SK-N-SH treated with all-trans-retinoic acid at 6 μM for 48 hours (cell line): ENCODE measurements around the gene KAT6B.

Experiments
- ATAC-seq: fragments of 200-7000 bp; cut with Tn5 transposase; 3 replicates; pipeline ENCODE4 v1.9.1; 2020; ENCODE audit warnings: mild to moderate bottlenecking, moderate library complexity
- ARNTL ChIP-seq: fragments of 450-650 bp; formaldehyde crosslinking; IDR thresholded peaks from 2 replicates; pipeline ENCODE4 v1.5.0; 2020; ENCODE audit warnings: low read depth, mild to moderate bottlenecking, moderate library complexity, borderline replicate concordance
- BACH2 ChIP-seq: fragments of 250-450 bp; sonication (Bioruptor Pico); IDR thresholded peaks from 2 replicates; pipeline ENCODE4 v1.9.0; 2021; ENCODE audit warnings: mild to moderate bottlenecking, borderline replicate concordance
- CSDC2 ChIP-seq: fragments of 250-450 bp; sonication (Bioruptor Pico); IDR thresholded peaks from 2 replicates; pipeline ENCODE4 v1.5.0; 2020; ENCODE audit warnings: mild to moderate bottlenecking, moderate library complexity
- CSRNP3 ChIP-seq: fragments of 250-450 bp; sonication (Bioruptor Pico); IDR thresholded peaks from 2 replicates; pipeline ENCODE4 v1.5.1; 2021; ENCODE audit warnings: mild to moderate bottlenecking, moderate library complexity
- ESRRG ChIP-seq: fragments of 250-450 bp; sonication (Bioruptor Pico); IDR thresholded peaks from 2 replicates; pipeline ENCODE4 v1.6.1; 2021; ENCODE audit warnings: mild to moderate bottlenecking
- GLIS3 ChIP-seq: fragments of 250-450 bp; sonication (Bioruptor Pico); IDR thresholded peaks from 2 replicates; pipeline ENCODE4 v1.5.0; 2020; ENCODE audit warnings: mild to moderate bottlenecking, moderate library complexity
- ISL1 ChIP-seq: fragments of 250-450 bp; sonication (Bioruptor Pico); IDR thresholded peaks from 2 replicates; pipeline ENCODE4 v2.1.2; 2022; ENCODE audit warnings: mild to moderate bottlenecking, moderate library complexity
- OSR1 ChIP-seq: fragments of 250-450 bp; sonication (Bioruptor Pico); IDR thresholded peaks from 2 replicates; pipeline ENCODE4 v1.8.0; 2022; ENCODE audit warnings: moderate library complexity, mild to moderate bottlenecking, inconsistent platforms
- POU6F1 ChIP-seq: fragments of 250-450 bp; sonication (Bioruptor Pico); IDR thresholded peaks from 2 replicates; pipeline ENCODE4 v1.8.0; 2021; ENCODE audit warnings: low read depth, mild to moderate bottlenecking, moderate library complexity, borderline replicate concordance
- PPARA ChIP-seq: fragments of 250-450 bp; sonication (Bioruptor Pico); IDR thresholded peaks from 2 replicates; pipeline ENCODE4 v1.5.0; 2020; ENCODE audit warnings: mild to moderate bottlenecking, borderline replicate concordance
- RARB ChIP-seq: fragments of 250-450 bp; sonication (Bioruptor Pico); IDR thresholded peaks from 2 replicates; pipeline ENCODE4 v1.8.0; 2021; ENCODE audit warnings: mild to moderate bottlenecking, moderate library complexity
- SNAI2 ChIP-seq: fragments of 250-450 bp; sonication (Bioruptor Pico); IDR thresholded peaks from 2 replicates; pipeline ENCODE4 v1.5.0; 2020; ENCODE audit warnings: mild to moderate bottlenecking, moderate library complexity
- TCF4 ChIP-seq: fragments of 250-450 bp; sonication (Bioruptor Pico); IDR thresholded peaks from 2 replicates; pipeline ENCODE4 v1.8.0; 2021; ENCODE audit warnings: mild to moderate bottlenecking, moderate library complexity, borderline replicate concordance
- TOX ChIP-seq: fragments of 250-450 bp; sonication (Bioruptor Pico); IDR thresholded peaks from 2 replicates; pipeline ENCODE4 v1.8.0; 2021; ENCODE audit warnings: mild to moderate bottlenecking, moderate library complexity, borderline replicate concordance
- ZC3H10 ChIP-seq: fragments of 250-450 bp; sonication (Bioruptor Pico); IDR thresholded peaks from 2 replicates; pipeline ENCODE4 v1.5.1; 2021; ENCODE audit warnings: mild to moderate bottlenecking, moderate library complexity
- ZFP30 ChIP-seq: fragments of 450-650 bp; formaldehyde crosslinking; IDR thresholded peaks from 2 replicates; pipeline ENCODE4 v1.5.0; 2022; ENCODE audit warnings: mild to moderate bottlenecking, moderate library complexity
- ZNF565 ChIP-seq: fragments of 450-650 bp; formaldehyde crosslinking; conservative IDR thresholded peaks from 2 replicates; pipeline ENCODE4 v1.5.0; 2020; ENCODE audit warnings: low read depth, mild to moderate bottlenecking, moderate library complexity
- ZNF70 ChIP-seq: fragments of 450-650 bp; formaldehyde crosslinking; IDR thresholded peaks from 2 replicates; pipeline ENCODE4 v1.5.0; 2020; ENCODE audit warnings: mild to moderate bottlenecking, moderate library complexity
- ZNF8 ChIP-seq: fragments of 450-650 bp; formaldehyde crosslinking; IDR thresholded peaks from 2 replicates; pipeline ENCODE4 v1.5.0; 2020; ENCODE audit warnings: mild to moderate bottlenecking, moderate library complexity
- TF ChIP-seq, protein P1 (sequence below): fragments of 250-450 bp; sonication (Bioruptor Pico); IDR thresholded peaks from 2 replicates; pipeline ENCODE4 v1.8.0; 2020; ENCODE audit warnings: mild to moderate bottlenecking, moderate library complexity, borderline replicate concordance
- TF ChIP-seq, protein P2 (sequence below): fragments of 250-450 bp; sonication (Bioruptor Pico); IDR thresholded peaks from 2 replicates; pipeline ENCODE4 v1.5.1; 2020; ENCODE audit warnings: low read depth, mild to moderate bottlenecking, moderate library complexity

KAT6B gene

DNA sequence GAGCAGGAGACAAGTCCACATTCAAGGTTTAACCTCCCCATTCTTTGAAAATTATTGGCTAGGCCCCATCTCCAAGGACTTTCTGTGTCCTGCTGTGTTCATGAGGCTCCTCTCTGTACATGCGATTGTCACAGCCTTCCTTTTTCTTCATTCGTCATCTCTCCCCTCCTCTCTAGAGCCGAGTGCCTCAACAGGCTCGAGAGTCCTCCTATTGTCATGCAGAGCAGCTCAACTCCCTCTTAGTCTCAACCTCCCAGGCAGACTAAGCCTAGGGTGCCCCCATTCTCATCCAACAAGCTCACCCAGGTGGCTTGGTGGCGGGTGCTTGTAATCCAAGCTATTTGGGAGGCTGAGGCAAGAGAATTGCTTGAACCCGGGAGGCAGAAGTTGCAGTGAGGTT is 249.9 kb downstream of the KAT6B start:
- no peak for ATAC-seq
- no peak for TF ChIP-seq SNAI2 (CRISPR knock-in tag)

GRCh38 chr10:75079436-75080083 is 253.2 kb downstream of the KAT6B start:
- no peak for TF ChIP-seq OSR1
- no peak for TF ChIP-seq ZNF8 (CRISPR knock-in tag)
- no peak for TF ChIP-seq CSRNP3 (CRISPR knock-in tag)
- no peak for TF ChIP-seq ZNF70 (CRISPR knock-in tag)
- TF ChIP-seq ESRRG: no peak
- TF ChIP-seq ZC3H10 (CRISPR knock-in tag): no peak
- TF ChIP-seq ZFP30: no peak
- TF ChIP-seq ZNF565 (CRISPR knock-in tag): no peak
- TF ChIP-seq, protein P1, sequence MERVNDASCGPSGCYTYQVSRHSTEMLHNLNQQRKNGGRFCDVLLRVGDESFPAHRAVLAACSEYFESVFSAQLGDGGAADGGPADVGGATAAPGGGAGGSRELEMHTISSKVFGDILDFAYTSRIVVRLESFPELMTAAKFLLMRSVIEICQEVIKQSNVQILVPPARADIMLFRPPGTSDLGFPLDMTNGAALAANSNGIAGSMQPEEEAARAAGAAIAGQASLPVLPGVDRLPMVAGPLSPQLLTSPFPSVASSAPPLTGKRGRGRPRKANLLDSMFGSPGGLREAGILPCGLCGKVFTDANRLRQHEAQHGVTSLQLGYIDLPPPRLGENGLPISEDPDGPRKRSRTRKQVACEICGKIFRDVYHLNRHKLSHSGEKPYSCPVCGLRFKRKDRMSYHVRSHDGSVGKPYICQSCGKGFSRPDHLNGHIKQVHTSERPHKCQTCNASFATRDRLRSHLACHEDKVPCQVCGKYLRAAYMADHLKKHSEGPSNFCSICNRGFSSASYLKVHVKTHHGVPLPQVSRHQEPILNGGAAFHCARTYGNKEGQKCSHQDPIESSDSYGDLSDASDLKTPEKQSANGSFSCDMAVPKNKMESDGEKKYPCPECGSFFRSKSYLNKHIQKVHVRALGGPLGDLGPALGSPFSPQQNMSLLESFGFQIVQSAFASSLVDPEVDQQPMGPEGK (CRISPR knock-in tag): no peak
- TF ChIP-seq CSDC2 (CRISPR knock-in tag): no peak
- no peak for TF ChIP-seq TOX (CRISPR knock-in tag)
- TF ChIP-seq POU6F1 (CRISPR knock-in tag): no peak
- no peak for TF ChIP-seq BACH2 (CRISPR knock-in tag)
- TF ChIP-seq, protein P2, sequence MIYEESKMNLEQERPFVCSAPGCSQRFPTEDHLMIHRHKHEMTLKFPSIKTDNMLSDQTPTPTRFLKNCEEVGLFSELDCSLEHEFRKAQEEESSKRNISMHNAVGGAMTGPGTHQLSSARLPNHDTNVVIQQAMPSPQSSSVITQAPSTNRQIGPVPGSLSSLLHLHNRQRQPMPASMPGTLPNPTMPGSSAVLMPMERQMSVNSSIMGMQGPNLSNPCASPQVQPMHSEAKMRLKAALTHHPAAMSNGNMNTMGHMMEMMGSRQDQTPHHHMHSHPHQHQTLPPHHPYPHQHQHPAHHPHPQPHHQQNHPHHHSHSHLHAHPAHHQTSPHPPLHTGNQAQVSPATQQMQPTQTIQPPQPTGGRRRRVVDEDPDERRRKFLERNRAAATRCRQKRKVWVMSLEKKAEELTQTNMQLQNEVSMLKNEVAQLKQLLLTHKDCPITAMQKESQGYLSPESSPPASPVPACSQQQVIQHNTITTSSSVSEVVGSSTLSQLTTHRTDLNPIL (CRISPR knock-in tag): no peak
- no peak for TF ChIP-seq ISL1
- ATAC-seq: no peak

GRCh38 chr10:75080554-75080953 is 254.2 kb downstream of the KAT6B start:
- ATAC-seq: no peak
- TF ChIP-seq ZFP30 (no peak), CSDC2 (CRISPR knock-in tag) (no peak), TCF4 (no peak), GLIS3 (CRISPR knock-in tag) (no peak), PPARA (CRISPR knock-in tag) (no peak), TOX (CRISPR knock-in tag) (no peak), ZNF8 (CRISPR knock-in tag) (no peak), ZC3H10 (CRISPR knock-in tag) (no peak), ZNF565 (CRISPR knock-in tag) (no peak), ISL1 (no peak), RARB (no peak), BACH2 (CRISPR knock-in tag) (no peak), OSR1 (no peak), ARNTL (CRISPR knock-in tag) (no peak)
- TF ChIP-seq, protein P2 (CRISPR knock-in tag): no peak
- TF ChIP-seq, protein P1 (CRISPR knock-in tag): no peak
